HAP-1 (cell line): Measurements from ENCODE around the gene MED15.

Experiments
- DNase-seq, 2 experiments: peaks; one replicate each; pipeline ENCODE4 v3.0.0-alpha.2; 2016 to 2020; ENCODE audit warnings: low spot score in 2 of 2
- H3K27me3 ChIP-seq: fragments of 250-450 bp; sonication (Bioruptor Pico); 2 replicates; pipeline ENCODE4 v1.5.1; 2020; ENCODE audit warnings: low read depth, mild to moderate bottlenecking, moderate library complexity
- H3K36me3 ChIP-seq: fragments of 250-450 bp; sonication (Bioruptor Pico); replicated peaks from 2 replicates; pipeline ENCODE4 v1.5.1; 2020; ENCODE audit warnings: mild to moderate bottlenecking
- H3K4me1 ChIP-seq: fragments of 250-450 bp; sonication (Bioruptor Pico); 2 replicates; pipeline ENCODE4 v1.5.1; 2020; ENCODE audit warnings: mild to moderate bottlenecking
- H3K4me3 ChIP-seq: fragments of 250-450 bp; sonication (Bioruptor Pico); 2 replicates; pipeline ENCODE4 v1.5.1; 2020; ENCODE audit warnings: mild to moderate bottlenecking, moderate library complexity
- H3K9me3 ChIP-seq: fragments of 250-450 bp; sonication (Bioruptor Pico); 2 replicates; pipeline ENCODE4 v1.5.1; 2020; ENCODE audit warnings: mild to moderate bottlenecking, moderate library complexity
- in situ Hi-C: fragments of 300-500 bp; cut with MboI; formaldehyde crosslinking; loops from 3 replicates; pipeline ENCODE4 v1.14.3; 2020; ENCODE audit warnings: low sequenced_read_pairs, inconsistent platforms, mixed read lengths

MED15 gene

GRCh38 chr22:20636945-20637344 is 129.5 kb downstream of the MED15 start:
- no peaks in the 10 kb centered on the region for H3K4me1 ChIP-seq
- no peak overlapping the region for H3K4me3 ChIP-seq
- H3K27me3 ChIP-seq = peaks cover 8% of the 10 kb centered on the region
- no peaks in the 10 kb centered on the region for H3K9me3 ChIP-seq
- no peak for DNase-seq
- no peaks in the 10 kb centered on the region for H3K36me3 ChIP-seq
- in situ Hi-C loops = no loop called here
